ENCODE data around the gene C16orf92. TPM values are rescaled to one million over a fixed set of nuclear protein-coding genes. Genes with fewer than 3 reads are reported as not detected.

C16orf92 gene
- total RNA-seq, 1 experiment from 2014 or later: not detected

DNA sequence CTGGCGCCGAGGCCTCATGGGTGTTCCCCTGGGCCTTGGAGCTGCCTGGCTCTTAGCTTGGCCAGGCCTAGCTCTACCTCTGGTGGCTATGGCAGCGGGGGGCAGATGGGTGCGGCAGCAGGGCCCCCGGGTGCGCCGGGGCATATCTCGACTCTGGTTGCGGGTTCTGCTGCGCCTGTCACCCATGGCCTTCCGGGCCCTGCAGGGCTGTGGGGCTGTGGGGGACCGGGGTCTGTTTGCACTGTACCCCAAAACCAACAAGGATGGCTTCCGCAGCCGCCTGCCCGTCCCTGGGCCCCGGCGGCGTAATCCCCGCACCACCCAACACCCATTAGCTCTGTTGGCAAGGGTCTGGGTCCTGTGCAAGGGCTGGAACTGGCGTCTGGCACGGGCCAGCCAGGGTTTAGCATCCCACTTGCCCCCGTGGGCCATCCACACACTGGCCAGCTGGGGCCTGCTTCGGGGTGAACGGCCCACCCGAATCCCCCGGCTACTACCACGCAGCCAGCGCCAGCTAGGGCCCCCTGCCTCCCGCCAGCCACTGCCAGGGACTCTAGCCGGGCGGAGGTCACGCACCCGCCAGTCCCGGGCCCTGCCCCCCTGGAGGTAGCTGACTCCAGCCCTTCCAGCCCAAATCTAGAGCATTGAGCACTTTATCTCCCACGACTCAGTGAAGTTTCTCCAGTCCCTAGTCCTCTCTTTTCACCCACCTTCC, 35.5 kb upstream of the C16orf92 start:
- DNase-seq (ENCODE audit: low read depth, low spot score): no peak
- CTCF ChIA-PET: interaction anchor here (0.6 kb wide), 1 partner anchor 43 kb away, joined by 6 read pairs; the partner anchor contains the start of gene TLCD3B
- Histone ChIP-seq H3K36me3 (ENCODE audit: control insufficient read depth, insufficient read depth, low read length) (peaks cover 13% of the 10 kb centered on the region), H3K27ac (ENCODE audit: low read length) (no peak overlapping the region), H3K27me3 (ENCODE audit: control insufficient read depth, insufficient read depth, low read length) (no peaks in the 10 kb centered on the region), H3K9me3 (ENCODE audit: control insufficient read depth, insufficient read depth, low read depth, low read length) (no peaks in the 10 kb centered on the region), H3K4me1 (ENCODE audit: control insufficient read depth, insufficient read depth, low read length) (peaks cover 13% of the 10 kb centered on the region; the same call in 1 of the 2 replicates), H3K4me3 (ENCODE audit: low read depth in 2 of 2, low read length in 2 of 2) (no peak overlapping the region)
- TF ChIP-seq TCF7L2 (IDR thresholded peaks at IDR 0.05; ENCODE audit: low read depth, low read length) (no peak), SIN3A (IDR thresholded peaks at IDR 0.05; ENCODE audit: borderline replicate concordance, insufficient read depth, low read depth, low read length) (no peak), POLR2AphosphoS5 (IDR thresholded peaks at IDR 0.05; ENCODE audit: low read depth, low read length) (no peak)
- TF ChIP-seq, protein P1, sequence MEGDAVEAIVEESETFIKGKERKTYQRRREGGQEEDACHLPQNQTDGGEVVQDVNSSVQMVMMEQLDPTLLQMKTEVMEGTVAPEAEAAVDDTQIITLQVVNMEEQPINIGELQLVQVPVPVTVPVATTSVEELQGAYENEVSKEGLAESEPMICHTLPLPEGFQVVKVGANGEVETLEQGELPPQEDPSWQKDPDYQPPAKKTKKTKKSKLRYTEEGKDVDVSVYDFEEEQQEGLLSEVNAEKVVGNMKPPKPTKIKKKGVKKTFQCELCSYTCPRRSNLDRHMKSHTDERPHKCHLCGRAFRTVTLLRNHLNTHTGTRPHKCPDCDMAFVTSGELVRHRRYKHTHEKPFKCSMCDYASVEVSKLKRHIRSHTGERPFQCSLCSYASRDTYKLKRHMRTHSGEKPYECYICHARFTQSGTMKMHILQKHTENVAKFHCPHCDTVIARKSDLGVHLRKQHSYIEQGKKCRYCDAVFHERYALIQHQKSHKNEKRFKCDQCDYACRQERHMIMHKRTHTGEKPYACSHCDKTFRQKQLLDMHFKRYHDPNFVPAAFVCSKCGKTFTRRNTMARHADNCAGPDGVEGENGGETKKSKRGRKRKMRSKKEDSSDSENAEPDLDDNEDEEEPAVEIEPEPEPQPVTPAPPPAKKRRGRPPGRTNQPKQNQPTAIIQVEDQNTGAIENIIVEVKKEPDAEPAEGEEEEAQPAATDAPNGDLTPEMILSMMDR (IDR thresholded peaks at IDR 0.05): no peak
- no TSS peak for BruUV-seq (replicated peaks)
- intact Hi-C loops (cut with micrococcal nuclease; ENCODE audit: unreplicated experiment): no loop called here
- POLR2A ChIA-PET: interaction anchor here (0.6 to 0.7 kb wide), 2 partner anchors 43 to 88 kb away, joined by 3 to 8 read pairs; partner anchors contain the start of gene SEZ6L2
- ATAC-seq: no peak
- in situ Hi-C loops (cut with HindIII; ENCODE audit: low pct_unique_long_range_greater_than_20kb, low sequenced_read_pairs): no loop called here

DNA sequence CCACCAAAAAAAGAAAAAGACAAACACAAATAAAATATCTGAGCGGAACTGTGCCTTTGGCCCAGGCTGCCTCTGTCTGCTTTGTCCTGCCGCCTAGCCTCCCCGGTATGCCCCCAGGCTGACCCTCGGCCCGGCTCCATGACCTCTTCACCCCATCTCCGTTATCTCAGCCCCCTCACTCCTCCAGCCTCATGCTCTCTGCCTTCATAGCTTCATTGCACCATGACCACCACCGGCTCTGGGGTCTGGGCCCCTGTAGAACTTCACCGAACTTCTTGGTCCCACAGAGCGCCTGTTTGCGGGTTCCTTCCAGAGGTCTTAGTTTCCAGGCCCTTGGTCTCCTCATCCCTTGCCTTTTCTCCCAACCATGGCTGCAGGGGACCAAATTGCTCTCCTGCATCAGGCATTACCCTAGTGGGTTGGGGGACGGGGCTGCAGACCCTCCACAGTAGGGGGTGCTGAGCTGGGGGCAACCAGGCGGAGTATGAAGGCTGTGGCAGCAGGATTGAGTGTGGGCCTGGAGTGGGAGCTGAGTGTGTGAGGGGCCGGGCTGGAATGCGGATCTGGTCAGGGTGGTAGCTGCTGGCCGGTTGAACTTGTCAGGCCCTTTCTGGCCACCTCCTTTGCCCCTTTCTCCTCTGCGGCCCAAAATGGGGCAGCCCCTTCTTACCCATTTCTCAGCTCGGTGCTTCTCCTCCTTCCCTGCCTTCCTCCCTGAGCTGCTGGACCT, 34.5 kb upstream of the C16orf92 start:
- Histone ChIP-seq H3K36me3 (ENCODE audit: control insufficient read depth, insufficient read depth, low read length) (peaks cover 16% of the 10 kb centered on the region), H3K4me1 (ENCODE audit: control insufficient read depth, insufficient read depth, low read length) (peaks cover 16% of the 10 kb centered on the region), H3K27ac (ENCODE audit: low read length) (no peak overlapping the region), H3K27me3 (ENCODE audit: control insufficient read depth, insufficient read depth, low read length) (no peaks in the 10 kb centered on the region), H3K4me3 (ENCODE audit: low read depth in 2 of 2, low read length in 2 of 2) (no peak overlapping the region), H3K9me3 (ENCODE audit: control insufficient read depth, insufficient read depth, low read depth, low read length) (no peaks in the 10 kb centered on the region)
- ATAC-seq: no peak
- BruUV-seq (replicated peaks): no TSS peak
- in situ Hi-C loops (cut with HindIII; ENCODE audit: low pct_unique_long_range_greater_than_20kb, low sequenced_read_pairs) (no loop called here), intact Hi-C loops (cut with micrococcal nuclease; ENCODE audit: unreplicated experiment) (no loop called here)
- POLR2A ChIA-PET: no interaction called here
- CTCF ChIA-PET: interaction anchor here (0.6 kb wide), 1 partner anchor 42 kb away, joined by 6 read pairs; the partner anchor contains the start of gene TLCD3B
- TF ChIP-seq SIN3A (IDR thresholded peaks at IDR 0.05; ENCODE audit: borderline replicate concordance, insufficient read depth, low read depth, low read length): no peak
- TF ChIP-seq, protein P1 (IDR thresholded peaks at IDR 0.05): no peak
- TF ChIP-seq POLR2AphosphoS5 (IDR thresholded peaks at IDR 0.05; ENCODE audit: low read depth, low read length): no peak
- TF ChIP-seq, protein P2, sequence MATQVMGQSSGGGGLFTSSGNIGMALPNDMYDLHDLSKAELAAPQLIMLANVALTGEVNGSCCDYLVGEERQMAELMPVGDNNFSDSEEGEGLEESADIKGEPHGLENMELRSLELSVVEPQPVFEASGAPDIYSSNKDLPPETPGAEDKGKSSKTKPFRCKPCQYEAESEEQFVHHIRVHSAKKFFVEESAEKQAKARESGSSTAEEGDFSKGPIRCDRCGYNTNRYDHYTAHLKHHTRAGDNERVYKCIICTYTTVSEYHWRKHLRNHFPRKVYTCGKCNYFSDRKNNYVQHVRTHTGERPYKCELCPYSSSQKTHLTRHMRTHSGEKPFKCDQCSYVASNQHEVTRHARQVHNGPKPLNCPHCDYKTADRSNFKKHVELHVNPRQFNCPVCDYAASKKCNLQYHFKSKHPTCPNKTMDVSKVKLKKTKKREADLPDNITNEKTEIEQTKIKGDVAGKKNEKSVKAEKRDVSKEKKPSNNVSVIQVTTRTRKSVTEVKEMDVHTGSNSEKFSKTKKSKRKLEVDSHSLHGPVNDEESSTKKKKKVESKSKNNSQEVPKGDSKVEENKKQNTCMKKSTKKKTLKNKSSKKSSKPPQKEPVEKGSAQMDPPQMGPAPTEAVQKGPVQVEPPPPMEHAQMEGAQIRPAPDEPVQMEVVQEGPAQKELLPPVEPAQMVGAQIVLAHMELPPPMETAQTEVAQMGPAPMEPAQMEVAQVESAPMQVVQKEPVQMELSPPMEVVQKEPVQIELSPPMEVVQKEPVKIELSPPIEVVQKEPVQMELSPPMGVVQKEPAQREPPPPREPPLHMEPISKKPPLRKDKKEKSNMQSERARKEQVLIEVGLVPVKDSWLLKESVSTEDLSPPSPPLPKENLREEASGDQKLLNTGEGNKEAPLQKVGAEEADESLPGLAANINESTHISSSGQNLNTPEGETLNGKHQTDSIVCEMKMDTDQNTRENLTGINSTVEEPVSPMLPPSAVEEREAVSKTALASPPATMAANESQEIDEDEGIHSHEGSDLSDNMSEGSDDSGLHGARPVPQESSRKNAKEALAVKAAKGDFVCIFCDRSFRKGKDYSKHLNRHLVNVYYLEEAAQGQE (IDR thresholded peaks at IDR 0.05; ENCODE audit: insufficient read depth in 1 of 2, low read depth in 2 of 2, low read length in 1 of 2): no peak
- TF ChIP-seq TCF7L2 (IDR thresholded peaks at IDR 0.05; ENCODE audit: low read depth, low read length): no peak
- no peak for DNase-seq (ENCODE audit: low read depth, low spot score)
